ENCODE results near the gene SYCE3.

SYCE3 gene, protein sequence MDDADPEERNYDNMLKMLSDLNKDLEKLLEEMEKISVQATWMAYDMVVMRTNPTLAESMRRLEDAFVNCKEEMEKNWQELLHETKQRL

DNA sequence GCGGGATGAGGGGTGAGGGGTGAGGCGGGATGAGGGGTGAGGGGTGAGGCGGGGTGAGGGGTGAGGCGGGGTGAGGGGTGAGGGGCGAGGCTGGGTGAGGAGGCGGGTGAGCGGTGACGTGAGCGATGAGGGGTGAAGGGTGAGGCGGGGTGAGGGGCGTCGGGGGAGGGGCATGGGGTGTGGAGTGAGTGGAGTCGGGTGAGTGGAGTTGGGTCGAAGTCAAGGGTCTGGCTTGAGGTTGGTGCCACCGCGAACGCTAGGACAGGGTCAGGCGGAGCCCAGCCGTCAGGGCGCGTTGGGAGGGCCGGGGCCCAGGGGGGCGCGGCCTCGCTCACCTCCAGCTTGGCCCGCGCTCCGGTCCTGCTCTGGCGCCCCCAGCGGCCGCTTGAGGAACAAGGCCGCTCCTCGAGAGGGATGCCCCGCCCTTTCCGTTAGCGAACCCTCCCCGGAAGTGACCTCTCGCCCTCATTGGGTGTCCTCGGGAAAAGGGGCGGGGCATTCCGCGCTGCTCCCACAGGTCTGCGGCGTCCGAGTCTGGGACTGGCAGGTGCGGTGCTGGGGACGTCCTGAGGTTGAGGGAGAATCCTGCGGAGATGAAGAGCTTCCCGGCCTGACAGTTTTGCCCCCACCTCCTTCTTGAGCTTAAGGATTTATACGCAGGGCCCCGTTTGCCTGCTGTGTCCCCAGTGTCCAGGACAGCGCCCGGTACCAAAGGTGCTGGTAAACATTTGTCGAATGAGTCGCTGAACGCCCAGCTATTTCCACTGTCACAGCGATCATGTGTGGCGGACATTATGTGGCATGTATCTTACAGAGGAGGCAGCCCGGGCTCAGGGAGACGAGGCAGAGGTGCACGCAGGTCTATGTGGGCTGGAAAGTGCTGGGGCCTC lies at the start of gene SYCE3:
Gene SYCE3 (minus strand): TSS at position 397 of the 890 bp plus-strand sequence. CDS start 6,514 bp downstream, outside the sequence.
- Histone ChIP-seq H3K9me3 (ENCODE audit: insufficient read depth, low read length) (no peaks in the 10 kb centered on the region), H3K27me3 (ENCODE audit: low read depth, low read length) (no peaks in the 10 kb centered on the region), H4K20me1 (ENCODE audit: insufficient read depth, low read length) (no peaks in the 10 kb centered on the region), H3K36me3 (replicated peaks; ENCODE audit: low read depth, low read length) (no peaks in the 10 kb centered on the region), H3K27ac (ENCODE audit: low read length) (no peak within 1 kb of the TSS), H3K4me3 (ENCODE audit: low read length) (peak within 1 kb of the TSS; percentile 87), H3K9ac (ENCODE audit: low read length) (peak within 1 kb of the TSS; percentile 61), H3K79me2 (ENCODE audit: low read length) (no peaks in the 10 kb centered on the region), H3K4me2 (ENCODE audit: low read length) (peak within 1 kb of the TSS; percentile 79), H2AFZ (ENCODE audit: low read depth, low read length) (no peak within 1 kb of the TSS), H3K4me1 (ENCODE audit: low read length) (no peaks in the 10 kb centered on the region)
- TF ChIP-seq EZH2phosphoT487 (IDR thresholded peaks at IDR 0.05; ENCODE audit: low read depth) = no peak
- TF ChIP-seq, protein P1, sequence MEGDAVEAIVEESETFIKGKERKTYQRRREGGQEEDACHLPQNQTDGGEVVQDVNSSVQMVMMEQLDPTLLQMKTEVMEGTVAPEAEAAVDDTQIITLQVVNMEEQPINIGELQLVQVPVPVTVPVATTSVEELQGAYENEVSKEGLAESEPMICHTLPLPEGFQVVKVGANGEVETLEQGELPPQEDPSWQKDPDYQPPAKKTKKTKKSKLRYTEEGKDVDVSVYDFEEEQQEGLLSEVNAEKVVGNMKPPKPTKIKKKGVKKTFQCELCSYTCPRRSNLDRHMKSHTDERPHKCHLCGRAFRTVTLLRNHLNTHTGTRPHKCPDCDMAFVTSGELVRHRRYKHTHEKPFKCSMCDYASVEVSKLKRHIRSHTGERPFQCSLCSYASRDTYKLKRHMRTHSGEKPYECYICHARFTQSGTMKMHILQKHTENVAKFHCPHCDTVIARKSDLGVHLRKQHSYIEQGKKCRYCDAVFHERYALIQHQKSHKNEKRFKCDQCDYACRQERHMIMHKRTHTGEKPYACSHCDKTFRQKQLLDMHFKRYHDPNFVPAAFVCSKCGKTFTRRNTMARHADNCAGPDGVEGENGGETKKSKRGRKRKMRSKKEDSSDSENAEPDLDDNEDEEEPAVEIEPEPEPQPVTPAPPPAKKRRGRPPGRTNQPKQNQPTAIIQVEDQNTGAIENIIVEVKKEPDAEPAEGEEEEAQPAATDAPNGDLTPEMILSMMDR (IDR thresholded peaks at IDR 0.05; ENCODE audit: low read depth, low read length) = peak; percentile 52

DNA sequence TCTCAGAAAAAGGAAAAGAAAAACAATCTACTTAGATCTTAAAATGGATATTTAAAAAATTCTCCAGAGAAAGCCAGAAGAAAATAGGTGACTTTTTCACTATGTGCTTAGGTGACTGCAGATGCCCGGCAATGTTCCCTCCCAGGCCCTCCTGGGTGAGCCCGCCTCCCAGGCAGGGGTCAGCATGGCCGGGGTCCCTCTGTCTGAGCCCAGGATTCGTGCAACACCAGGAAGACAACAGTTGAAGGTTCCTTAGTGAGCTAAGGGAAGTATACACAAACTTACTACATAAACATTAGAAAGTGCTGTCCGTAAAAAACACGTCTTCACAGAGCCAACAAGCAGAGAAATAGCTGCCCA lies 49.4 kb upstream of the SYCE3 start:
- Histone ChIP-seq H3K4me3 (ENCODE audit: low read length) (no peak overlapping the region), H3K36me3 (replicated peaks; ENCODE audit: low read depth, low read length) (no peaks in the 10 kb centered on the region), H2AFZ (ENCODE audit: low read depth, low read length) (no peak overlapping the region), H3K9ac (ENCODE audit: low read length) (no peak overlapping the region), H4K20me1 (ENCODE audit: insufficient read depth, low read length) (no peaks in the 10 kb centered on the region), H3K27ac (ENCODE audit: low read length) (no peak overlapping the region), H3K4me2 (ENCODE audit: low read length) (no peak overlapping the region), H3K27me3 (ENCODE audit: low read depth, low read length) (no peaks in the 10 kb centered on the region), H3K9me3 (ENCODE audit: insufficient read depth, low read length) (no peaks in the 10 kb centered on the region), H3K4me1 (ENCODE audit: low read length) (no peaks in the 10 kb centered on the region), H3K79me2 (ENCODE audit: low read length) (no peaks in the 10 kb centered on the region)
- TF ChIP-seq, protein P1 (IDR thresholded peaks at IDR 0.05; ENCODE audit: low read depth, low read length) = no peak
- no peak for TF ChIP-seq EZH2phosphoT487 (IDR thresholded peaks at IDR 0.05; ENCODE audit: low read depth)

DNA sequence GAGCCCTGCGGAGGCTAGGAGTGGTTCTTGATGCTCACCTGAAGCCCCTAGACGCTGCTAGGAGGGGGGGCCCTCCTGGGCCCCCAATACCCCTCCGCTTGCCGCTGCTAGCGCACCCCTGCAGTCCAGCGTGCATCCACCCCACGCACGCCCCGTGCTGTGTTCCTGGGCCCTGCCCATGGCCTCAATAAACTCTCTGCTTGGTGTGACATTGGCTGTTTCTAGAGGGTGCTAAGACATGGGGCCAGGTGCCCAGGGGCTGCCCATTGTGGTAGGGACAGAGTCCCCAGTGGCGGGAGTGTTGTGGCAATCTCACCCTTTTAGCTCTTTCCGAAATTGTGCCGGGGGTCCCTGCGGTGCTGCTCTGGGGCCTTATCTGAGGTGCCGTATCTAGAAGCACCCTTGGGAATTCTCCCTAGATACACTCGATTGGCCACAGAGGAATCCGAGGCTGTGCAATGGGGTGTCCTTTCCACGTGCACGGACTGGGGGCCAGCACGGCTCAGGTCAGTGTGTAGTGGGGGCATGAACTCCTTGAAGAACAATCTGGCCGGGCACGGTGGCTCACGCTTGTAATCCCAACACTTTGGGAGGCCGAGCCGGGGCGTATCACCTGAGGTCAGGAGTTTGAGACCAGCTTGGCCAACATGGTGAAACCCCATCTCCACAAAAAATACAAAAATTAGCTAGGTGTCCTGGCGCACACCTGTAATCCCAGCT lies 48.8 kb upstream of the SYCE3 start:
- TF ChIP-seq, protein P1 (IDR thresholded peaks at IDR 0.05; ENCODE audit: low read depth, low read length) = no peak
- TF ChIP-seq EZH2phosphoT487 (IDR thresholded peaks at IDR 0.05; ENCODE audit: low read depth) = no peak
- no peaks in the 10 kb centered on the region for H3K79me2 ChIP-seq (ENCODE audit: low read length)
- H3K9me3 ChIP-seq (ENCODE audit: insufficient read depth, low read length) = no peaks in the 10 kb centered on the region
- no peak overlapping the region for H3K9ac ChIP-seq (ENCODE audit: low read length)
- no peak overlapping the region for H3K27ac ChIP-seq (ENCODE audit: low read length)
- no peak overlapping the region for H2AFZ ChIP-seq (ENCODE audit: low read depth, low read length)
- no peaks in the 10 kb centered on the region for H3K4me1 ChIP-seq (ENCODE audit: low read length)
- no peaks in the 10 kb centered on the region for H3K27me3 ChIP-seq (ENCODE audit: low read depth, low read length)
- no peak overlapping the region for H3K4me2 ChIP-seq (ENCODE audit: low read length)
- H3K36me3 ChIP-seq (replicated peaks; ENCODE audit: low read depth, low read length) = no peaks in the 10 kb centered on the region
- H4K20me1 ChIP-seq (ENCODE audit: insufficient read depth, low read length) = no peaks in the 10 kb centered on the region
- no peak overlapping the region for H3K4me3 ChIP-seq (ENCODE audit: low read length)

DNA sequence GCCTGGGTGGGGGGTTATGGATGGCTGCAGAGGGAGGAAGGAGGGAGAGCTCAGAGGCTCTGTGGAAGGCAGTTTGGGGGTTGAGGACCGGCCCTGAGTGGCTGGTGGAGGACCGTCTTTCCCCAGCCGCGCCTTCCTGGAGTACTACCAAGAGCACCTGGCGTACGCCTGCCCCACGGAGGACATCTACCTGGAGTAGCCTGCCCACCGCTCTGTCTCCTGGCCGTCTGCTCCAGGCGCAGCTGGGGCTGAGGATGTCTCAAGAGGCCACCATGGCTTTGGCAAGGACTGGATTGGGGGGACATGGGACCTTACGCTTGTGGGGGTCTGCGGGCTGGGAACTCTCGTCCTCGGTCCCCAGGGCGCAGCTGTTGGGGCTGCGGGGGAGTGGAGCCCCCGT lies 47.9 kb upstream of the SYCE3 start:
- Histone ChIP-seq H3K4me1 (ENCODE audit: low read length) (no peaks in the 10 kb centered on the region), H3K4me3 (ENCODE audit: low read length) (no peak overlapping the region), H2AFZ (ENCODE audit: low read depth, low read length) (no peak overlapping the region), H3K9ac (ENCODE audit: low read length) (no peak overlapping the region), H3K4me2 (ENCODE audit: low read length) (no peak overlapping the region), H3K9me3 (ENCODE audit: insufficient read depth, low read length) (no peaks in the 10 kb centered on the region), H4K20me1 (ENCODE audit: insufficient read depth, low read length) (no peaks in the 10 kb centered on the region), H3K27me3 (ENCODE audit: low read depth, low read length) (no peaks in the 10 kb centered on the region), H3K27ac (ENCODE audit: low read length) (no peak overlapping the region), H3K79me2 (ENCODE audit: low read length) (no peaks in the 10 kb centered on the region), H3K36me3 (replicated peaks; ENCODE audit: low read depth, low read length) (no peaks in the 10 kb centered on the region)
- TF ChIP-seq, protein P1 (IDR thresholded peaks at IDR 0.05; ENCODE audit: low read depth, low read length) = no peak
- TF ChIP-seq EZH2phosphoT487 (IDR thresholded peaks at IDR 0.05; ENCODE audit: low read depth) = no peak

Data from OCI-LY3 (cell line).